Activated CD4-positive, alpha-beta T cell treated with anti-CD3 and anti-CD28 coated beads for 36 hours (primary cell): ENCODE data around the gene ROR2. TPM values are rescaled to one million over a fixed set of nuclear protein-coding genes. Genes with fewer than 3 reads are reported as not detected.

Experiments
- ATAC-seq: fragments of 200-7000 bp; cut with Tn5 transposase; one replicate; pipeline ENCODE4 v1.10.0; 2021; ENCODE audit warnings: mild to moderate bottlenecking, moderate library complexity
- CTCF ChIA-PET: fragments of 350-600 bp; sonication (Branson Sonifier 250); formaldehyde crosslinking; loops from one replicate; lab custom pipeline; 2021; ENCODE audit warnings: antibody characterized with exemption; lab: Charles Lee
- POLR2A ChIA-PET: fragments of 350-600 bp; sonication (Branson Sonifier 250); formaldehyde crosslinking; loops from one replicate; lab custom pipeline; 2021; ENCODE audit warnings: antibody characterized with exemption, inconsistent platforms; lab: Charles Lee
- DNase-seq: peaks from one replicate; pipeline ENCODE4 v3.0.0-alpha.2; 2020
- H3K27ac Mint-ChIP-seq: one replicate; pipeline ENCODE4 v1.8.0; 2021; ENCODE audit warnings: mixed read lengths
- H3K27me3 Mint-ChIP-seq: one replicate; pipeline ENCODE4 v1.8.0; 2021; ENCODE audit warnings: mixed read lengths
- H3K36me3 Mint-ChIP-seq: one replicate; pipeline ENCODE4 v1.8.0; 2021; ENCODE audit warnings: low read depth, mixed read lengths
- H3K4me1 Mint-ChIP-seq: one replicate; pipeline ENCODE4 v1.8.0; 2021; ENCODE audit warnings: mixed read lengths
- H3K4me3 Mint-ChIP-seq: one replicate; pipeline ENCODE4 v1.8.0; 2021; ENCODE audit warnings: mild to moderate bottlenecking, moderate library complexity, mixed read lengths
- H3K9me3 Mint-ChIP-seq: one replicate; pipeline ENCODE4 v1.8.0; 2021; ENCODE audit warnings: low read depth, mixed read lengths
- intact Hi-C, 2 experiments: fragments of 100-400 bp; cut with DNase I in 1 of 2; cut with micrococcal nuclease in 1 of 2; formaldehyde crosslinking; loops; one replicate each; pipeline versions ENCODE4 v1.14.2 to v1.15.1; 2022 to 2024; cut with DNase I, micrococcal nuclease
- total RNA-seq, 2 experiments: library from RNA; stranded (reverse); gene quantifications; one replicate each; pipeline ENCODE4 v1.2.3, GENCODE V29; 2021

The ROR2 gene
- total RNA-seq, 2 experiments from 2014 or later, result not detected

DNA sequence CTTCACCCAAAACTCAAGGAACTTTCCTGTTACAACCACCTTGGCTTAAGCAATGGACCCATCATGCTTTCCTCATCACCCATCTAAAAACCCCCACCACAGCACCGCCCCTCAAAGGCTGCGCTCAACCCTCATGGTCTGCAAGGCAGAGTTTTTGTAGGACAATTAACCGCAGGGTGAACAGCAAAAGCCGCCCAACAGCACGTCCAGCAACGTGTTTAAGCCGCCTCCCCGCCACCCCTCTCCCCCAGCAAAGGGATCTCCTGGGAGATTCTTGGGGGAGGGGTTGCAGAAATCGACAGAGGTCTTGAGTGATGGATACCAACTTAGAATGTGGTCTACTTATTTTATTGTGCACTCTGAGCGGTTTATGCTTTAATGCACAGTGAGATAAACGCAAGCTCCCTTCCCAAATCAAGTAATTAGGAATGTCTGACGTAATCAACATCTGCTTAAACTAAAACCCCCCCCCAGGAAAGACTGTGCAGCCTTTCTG, 1.9 kb downstream of the ROR2 start:
- DNase-seq (no peak), ATAC-seq (no peak)
- POLR2A ChIA-PET, result interaction anchor here (0.6 kb wide), 1 partner anchor 347 kb away, joined by 3 read pairs; no protein-coding TSS in a partner anchor
- intact Hi-C loops, result loop anchor here in 1 of 2 experiments (5.0 kb wide), 1 partner anchor 171 kb away; no protein-coding TSS in a partner anchor
- H3K9me3 Mint-ChIP-seq, result no peaks in the 10 kb centered on the region
- CTCF ChIA-PET, result interaction anchor here (0.6 to 0.7 kb wide), 3 partner anchors 108 to 853 kb away, joined by 3 to 5 read pairs (median 3); no protein-coding TSS in a partner anchor
- H3K4me3 Mint-ChIP-seq, result no peak overlapping the region
- H3K36me3 Mint-ChIP-seq, result peaks cover 2% of the 10 kb centered on the region
- peaks cover 65% of the 10 kb centered on the region for H3K27me3 Mint-ChIP-seq
- peaks cover 4% of the 10 kb centered on the region for H3K4me1 Mint-ChIP-seq
- H3K27ac Mint-ChIP-seq, result no peak overlapping the region

DNA sequence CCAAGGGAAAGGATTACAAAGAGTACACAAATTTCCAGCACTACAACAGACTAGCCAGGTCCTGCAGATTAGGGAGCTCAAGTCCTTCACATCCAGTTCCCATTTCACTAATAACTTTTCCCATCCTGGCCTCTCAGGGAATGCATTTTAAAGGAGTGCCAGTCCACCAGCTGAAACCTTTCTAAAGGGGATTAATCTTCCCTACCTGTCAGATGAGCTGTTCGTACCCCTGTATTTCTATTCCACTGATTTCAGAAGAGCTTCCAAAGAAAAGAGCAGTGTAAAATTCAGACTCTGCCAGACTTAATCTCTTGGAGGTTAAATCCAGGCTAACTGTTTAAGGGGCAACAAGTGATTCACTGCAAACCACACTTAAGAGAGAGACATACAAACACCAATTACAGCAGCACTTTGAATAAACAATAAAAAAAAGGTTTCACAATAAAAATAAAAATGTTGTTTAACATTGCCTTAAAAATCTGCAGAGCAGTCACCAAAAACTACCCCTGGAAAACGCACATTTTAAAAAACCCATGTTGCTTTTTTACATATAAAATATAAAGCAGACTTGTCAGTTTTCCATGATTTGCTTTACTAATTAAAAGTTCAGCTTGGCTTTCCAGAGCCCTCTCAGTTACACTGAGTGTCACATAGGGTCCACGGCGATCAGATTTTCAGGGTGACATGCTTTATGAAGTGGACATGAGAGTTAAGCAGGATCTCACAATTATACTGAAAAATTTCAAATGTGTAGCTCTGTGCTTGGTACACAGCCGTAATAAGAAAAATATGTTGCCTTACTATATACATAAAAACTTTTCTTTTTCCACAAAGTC, 3.2 kb downstream of the ROR2 start:
- no peak for DNase-seq
- intact Hi-C loops, result loop anchor here in 1 of 2 experiments (5.0 kb wide), 1 partner anchor 170 kb away; no protein-coding TSS in a partner anchor
- CTCF ChIA-PET, result interaction anchor here (1.1 kb wide), 1 partner anchor 8 kb away, joined by 5 read pairs; no protein-coding TSS in a partner anchor
- Mint-ChIP-seq H3K9me3 (no peaks in the 10 kb centered on the region), H3K4me3 (no peak overlapping the region), H3K27me3 (peaks cover 63% of the 10 kb centered on the region), H3K27ac (no peak overlapping the region), H3K4me1 (peaks cover 4% of the 10 kb centered on the region), H3K36me3 (no peaks in the 10 kb centered on the region)
- ATAC-seq, result no peak
- POLR2A ChIA-PET, result no interaction called here

DNA sequence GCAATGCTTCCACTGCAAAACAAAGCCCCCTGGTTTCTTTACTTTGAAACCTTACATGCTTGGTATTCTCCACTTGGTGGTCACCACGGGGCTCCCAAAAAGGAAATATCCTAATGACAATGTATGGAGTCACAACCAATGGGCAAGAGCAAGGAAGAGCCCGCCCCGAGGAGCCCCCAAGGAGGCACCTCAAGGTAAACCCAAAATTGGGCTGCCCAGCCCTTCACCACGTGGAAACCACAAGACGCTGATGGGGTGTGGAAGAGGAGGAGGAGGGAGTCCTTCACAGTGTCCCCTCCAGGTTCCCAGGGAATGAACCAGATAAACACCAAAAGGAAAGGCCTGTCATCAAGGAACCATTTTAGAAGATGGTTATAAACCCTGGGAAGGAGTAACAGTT, 3.8 kb downstream of the ROR2 start:
- intact Hi-C loops, result loop anchor here in 1 of 2 experiments (5.0 kb wide), 1 partner anchor 169 kb away; no protein-coding TSS in a partner anchor
- no peaks in the 10 kb centered on the region for H3K9me3 Mint-ChIP-seq
- peaks cover 56% of the 10 kb centered on the region for H3K27me3 Mint-ChIP-seq
- no peak overlapping the region for H3K27ac Mint-ChIP-seq
- peaks cover 4% of the 10 kb centered on the region for H3K4me1 Mint-ChIP-seq
- DNase-seq (no peak), ATAC-seq (no peak)
- ChIA-PET CTCF (interaction anchor here (1.1 kb wide), 1 partner anchor 9 kb away, joined by 5 read pairs; no protein-coding TSS in a partner anchor), POLR2A (no interaction called here)
- H3K36me3 Mint-ChIP-seq, result no peaks in the 10 kb centered on the region
- H3K4me3 Mint-ChIP-seq, result no peak overlapping the region

DNA sequence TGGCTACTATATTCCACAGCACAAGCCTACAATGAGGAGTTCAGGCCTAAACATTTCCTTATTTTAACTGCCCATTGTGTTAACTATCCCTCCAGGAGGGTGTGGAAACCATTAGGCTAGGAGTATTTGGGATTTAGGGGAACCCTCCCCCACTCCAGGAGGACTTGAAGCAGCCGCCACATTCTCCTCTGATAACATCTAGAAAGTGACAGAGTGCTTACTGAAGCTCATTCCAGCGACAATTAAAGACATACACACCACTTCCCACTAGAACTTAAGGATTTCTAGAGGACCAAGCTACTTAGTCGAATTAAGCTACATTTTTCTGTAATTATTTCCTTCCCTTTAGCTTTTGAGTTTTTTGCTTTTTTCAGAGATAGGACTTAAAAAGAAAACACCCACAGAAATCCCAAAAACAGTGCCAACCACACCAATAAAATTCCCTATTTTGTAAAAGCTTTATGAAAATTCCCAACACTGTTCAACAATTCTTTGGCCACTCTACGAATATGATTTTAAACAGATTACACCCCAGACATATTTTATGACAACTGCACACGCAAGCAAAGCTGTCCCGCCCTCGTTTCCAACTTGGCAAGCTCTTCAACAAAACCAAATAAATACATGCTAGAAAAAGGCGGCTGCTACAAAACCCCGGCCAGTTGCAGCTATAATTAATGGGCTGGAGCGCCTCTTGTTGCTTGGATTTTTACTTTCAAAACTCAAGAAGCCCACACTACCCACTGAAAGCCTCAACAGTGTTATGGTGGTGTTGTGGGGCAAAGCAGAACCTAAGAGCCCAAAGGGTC, 4.5 kb downstream of the ROR2 start:
- POLR2A ChIA-PET, result no interaction called here
- H3K27me3 Mint-ChIP-seq, result peaks cover 49% of the 10 kb centered on the region
- no peaks in the 10 kb centered on the region for H3K36me3 Mint-ChIP-seq
- DNase-seq, result no peak
- H3K27ac Mint-ChIP-seq, result no peak overlapping the region
- CTCF ChIA-PET, result interaction anchor here (0.7 to 1.4 kb wide), 2 partner anchors 8 to 38 kb away, joined by 4 to 6 read pairs; no protein-coding TSS in a partner anchor
- intact Hi-C loops, result loop anchor here in 1 of 2 experiments (5.0 kb wide), 1 partner anchor 168 kb away; no protein-coding TSS in a partner anchor
- no peak for ATAC-seq
- no peak overlapping the region for H3K4me3 Mint-ChIP-seq
- H3K4me1 Mint-ChIP-seq, result peaks cover 2% of the 10 kb centered on the region
- H3K9me3 Mint-ChIP-seq, result no peaks in the 10 kb centered on the region

DNA sequence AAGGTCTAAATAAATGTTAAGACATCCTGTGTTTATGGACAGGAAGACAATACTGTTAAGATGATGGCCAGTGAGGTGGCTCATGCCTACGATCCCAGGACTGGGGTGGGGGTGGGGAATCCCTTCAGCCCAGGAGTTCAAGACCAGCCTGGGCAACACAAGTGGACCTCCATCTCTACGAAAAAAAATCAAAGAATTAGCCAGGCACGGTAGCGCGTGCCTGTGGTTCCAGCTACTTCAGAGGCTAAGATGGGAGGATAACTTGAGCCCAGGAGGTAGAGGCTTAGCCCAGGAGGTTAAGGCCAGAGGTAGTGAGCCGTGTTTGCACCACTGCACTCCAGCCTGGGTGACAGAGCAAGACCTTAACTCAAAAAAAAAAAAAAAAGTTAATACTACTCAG, 5.3 kb downstream of the ROR2 start:
- ChIA-PET POLR2A (no interaction called here), CTCF (interaction anchor here (1.4 kb wide), 1 partner anchor 9 kb away, joined by 6 read pairs; no protein-coding TSS in a partner anchor)
- no peak for ATAC-seq
- no peak for DNase-seq
- no peaks in the 10 kb centered on the region for H3K4me1 Mint-ChIP-seq
- peaks cover 48% of the 10 kb centered on the region for H3K27me3 Mint-ChIP-seq
- H3K4me3 Mint-ChIP-seq, result no peak overlapping the region
- intact Hi-C loops, result loop anchor here in 1 of 2 experiments (5.0 kb wide), 1 partner anchor 167 kb away; no protein-coding TSS in a partner anchor
- no peaks in the 10 kb centered on the region for H3K36me3 Mint-ChIP-seq
- no peaks in the 10 kb centered on the region for H3K9me3 Mint-ChIP-seq
- H3K27ac Mint-ChIP-seq, result no peak overlapping the region

DNA sequence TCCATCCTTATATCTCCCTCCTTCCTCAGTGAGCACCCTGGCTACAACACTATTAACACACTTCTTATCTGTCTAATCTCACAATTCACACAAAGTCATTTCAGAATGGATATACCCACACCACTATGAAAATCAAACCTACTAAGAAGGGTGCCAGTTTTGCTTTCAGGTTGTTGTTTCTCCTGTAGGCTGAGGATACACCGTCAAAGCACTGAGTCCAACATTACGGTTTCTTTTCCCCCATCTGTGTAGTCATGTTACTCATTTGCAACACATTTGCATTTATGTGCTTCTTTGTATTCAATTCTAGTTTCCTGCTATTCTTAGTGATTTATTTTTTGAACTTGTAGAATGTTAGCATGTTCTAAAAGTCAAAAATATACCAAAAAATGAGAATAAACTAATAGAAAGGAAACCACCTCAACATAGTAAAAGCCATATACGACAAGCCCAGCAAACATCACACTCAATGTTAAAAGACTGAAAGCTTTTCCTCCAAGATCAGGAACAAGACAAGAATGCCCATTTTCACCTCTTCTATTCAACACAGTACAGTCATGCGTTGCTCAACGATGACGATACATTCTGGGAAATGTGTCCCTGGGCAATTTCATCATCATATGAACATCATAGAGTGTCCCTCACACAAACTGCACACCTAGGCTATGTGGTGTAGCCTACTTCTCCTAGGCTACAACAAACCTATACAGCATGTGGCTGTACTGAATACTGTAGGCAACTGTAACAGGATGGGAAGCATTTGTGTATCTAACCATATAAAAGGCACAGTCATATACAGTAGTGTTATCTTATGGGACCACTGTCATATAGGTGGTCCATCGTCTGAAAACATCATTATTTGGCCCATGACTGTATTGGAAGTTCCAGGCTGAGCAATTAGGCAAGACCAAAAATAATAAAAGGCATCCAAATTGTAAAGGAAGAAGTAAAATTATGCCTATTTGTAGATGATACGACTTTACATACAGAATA, 6.3 kb downstream of the ROR2 start:
- POLR2A ChIA-PET, result no interaction called here
- ATAC-seq (no peak), DNase-seq (no peak)
- Mint-ChIP-seq H3K27me3 (peaks cover 48% of the 10 kb centered on the region), H3K27ac (no peak overlapping the region), H3K4me1 (no peaks in the 10 kb centered on the region), H3K36me3 (no peaks in the 10 kb centered on the region), H3K9me3 (no peaks in the 10 kb centered on the region), H3K4me3 (no peak overlapping the region)
- intact Hi-C loops, result no loop called here
- CTCF ChIA-PET, result interaction anchor here (1.4 kb wide), 1 partner anchor 10 kb away, joined by 6 read pairs; no protein-coding TSS in a partner anchor

DNA sequence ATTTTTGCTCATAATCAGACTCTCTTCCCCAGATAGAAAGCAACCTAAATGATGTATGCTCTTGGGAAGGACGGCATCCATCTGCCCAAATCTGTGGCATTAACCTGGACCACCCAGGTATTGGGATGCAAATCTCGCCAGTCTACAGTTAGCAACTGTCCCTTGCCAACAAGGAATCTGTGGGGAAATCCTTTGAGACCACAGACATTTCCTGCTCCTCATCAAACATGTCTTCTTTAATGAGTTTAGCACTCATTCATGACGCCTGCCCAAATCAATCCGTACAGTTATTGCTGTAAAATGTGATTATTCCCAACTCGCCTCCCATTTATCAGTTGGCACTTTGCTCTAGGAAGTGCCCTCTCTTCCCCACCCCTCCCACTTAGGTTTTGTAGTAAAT, 7.8 kb downstream of the ROR2 start:
- ATAC-seq, result no peak
- intact Hi-C loops, result no loop called here
- CTCF ChIA-PET, result interaction anchor here (0.6 kb wide), 1 partner anchor 123 kb away, joined by 3 read pairs; no protein-coding TSS in a partner anchor

DNA sequence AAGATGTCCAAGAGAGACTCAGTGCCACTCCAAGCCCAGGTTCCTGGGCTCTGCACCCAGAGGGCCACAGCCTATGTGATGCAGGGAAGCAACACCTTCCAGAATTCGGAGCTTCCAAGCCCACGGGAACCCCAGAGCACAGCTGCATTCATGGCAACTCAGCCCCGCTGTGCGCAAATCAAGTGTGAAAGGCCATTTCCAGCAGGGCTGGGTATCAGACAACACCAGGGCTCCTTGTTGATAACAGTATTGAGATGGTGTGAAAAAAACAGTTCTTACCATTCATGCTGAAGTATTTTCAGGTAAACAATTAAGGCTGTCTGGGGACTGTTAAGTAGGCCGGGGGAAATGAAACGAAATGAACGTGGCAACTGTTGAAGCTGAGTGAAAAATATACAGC, 10.1 kb downstream of the ROR2 start:
- Mint-ChIP-seq H3K4me3 (no peak overlapping the region), H3K27me3 (peaks cover 24% of the 10 kb centered on the region), H3K27ac (no peak overlapping the region), H3K9me3 (no peaks in the 10 kb centered on the region), H3K36me3 (no peaks in the 10 kb centered on the region), H3K4me1 (no peaks in the 10 kb centered on the region)
- ATAC-seq (no peak), DNase-seq (no peak)
- intact Hi-C loops, result no loop called here
- CTCF ChIA-PET, result no interaction called here
- POLR2A ChIA-PET, result no interaction called here

More for the DNA sequence above, 7.8 kb downstream of the ROR2 start:
- DNase-seq, result no peak
- Mint-ChIP-seq H3K36me3 (no peaks in the 10 kb centered on the region), H3K27ac (no peak overlapping the region), H3K27me3 (peaks cover 37% of the 10 kb centered on the region), H3K4me1 (no peaks in the 10 kb centered on the region), H3K9me3 (no peaks in the 10 kb centered on the region), H3K4me3 (no peak overlapping the region)
- POLR2A ChIA-PET, result interaction anchor here (0.5 kb wide), 1 partner anchor 13 kb away, joined by 8 read pairs; no protein-coding TSS in a partner anchor

DNA sequence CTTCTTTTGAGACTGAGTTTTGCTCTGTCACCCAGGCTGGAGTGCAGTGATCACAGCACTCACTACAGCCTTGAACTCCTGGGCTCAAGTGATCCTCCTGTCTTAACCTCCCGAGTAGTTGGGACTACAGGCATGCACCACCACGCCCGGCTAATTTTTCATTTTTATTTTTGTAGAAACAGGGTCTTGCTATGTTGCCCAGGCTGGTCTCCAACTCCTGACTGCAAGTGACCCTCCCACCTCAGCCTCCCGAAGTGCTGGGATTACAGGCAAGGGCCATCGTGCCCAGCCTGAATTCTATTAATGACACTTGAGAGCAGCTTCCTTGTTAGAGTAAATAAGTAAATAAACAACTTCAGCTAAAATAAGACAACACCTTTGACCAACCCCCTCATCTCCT, 12.3 kb downstream of the ROR2 start:
- intact Hi-C loops, result no loop called here
- Mint-ChIP-seq H3K4me3 (no peak overlapping the region), H3K27me3 (peaks cover 7% of the 10 kb centered on the region), H3K36me3 (no peaks in the 10 kb centered on the region), H3K4me1 (no peaks in the 10 kb centered on the region), H3K9me3 (no peaks in the 10 kb centered on the region), H3K27ac (no peak overlapping the region)
- no peak for ATAC-seq
- DNase-seq, result no peak
- ChIA-PET POLR2A (no interaction called here), CTCF (interaction anchor here (0.6 kb wide), 1 partner anchor 174 kb away, joined by 3 read pairs; no protein-coding TSS in a partner anchor)

DNA sequence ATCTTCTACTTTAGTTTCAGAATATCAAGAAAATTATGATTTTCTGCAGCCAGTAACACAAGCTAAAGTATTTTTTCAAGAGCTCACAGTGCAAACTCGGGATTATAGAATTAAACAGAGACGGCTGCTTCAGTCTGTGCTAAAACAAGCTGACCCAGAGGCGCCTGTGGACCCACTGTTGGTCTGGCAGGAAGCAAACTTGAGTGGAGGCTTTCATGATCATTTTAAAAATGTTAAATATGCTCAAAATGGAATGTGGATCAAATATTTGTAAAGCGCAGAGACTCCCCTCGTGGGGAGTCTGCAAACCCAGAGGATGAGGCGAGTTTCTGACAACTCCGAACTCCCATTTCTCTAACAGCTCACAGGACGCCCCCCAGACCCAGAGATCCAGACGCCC, 13.0 kb downstream of the ROR2 start:
- POLR2A ChIA-PET, result no interaction called here
- Mint-ChIP-seq H3K27ac (no peak overlapping the region), H3K36me3 (no peaks in the 10 kb centered on the region), H3K27me3 (peaks cover 2% of the 10 kb centered on the region), H3K9me3 (no peaks in the 10 kb centered on the region), H3K4me1 (no peaks in the 10 kb centered on the region), H3K4me3 (no peak overlapping the region)
- CTCF ChIA-PET, result interaction anchor here (0.6 kb wide), 1 partner anchor 173 kb away, joined by 3 read pairs; no protein-coding TSS in a partner anchor
- DNase-seq (no peak), ATAC-seq (no peak)
- intact Hi-C loops, result no loop called here
